NCI-H526 (cell line): ENCODE measurements around the gene TMEM247.
A peak's percentile ranks its signal among the peaks of the same experiment; 100 is the strongest.
"Not testable (repeated sequence)": the region's sequence is repeated elsewhere in the genome, so short reads cannot be mapped to it uniquely, and the experiment has no call there.

Experiments
- DNase-seq, 2 experiments: peaks; one replicate each; lab custom pipeline; 2025; lab: John Stamatoyannopoulos, UW

TMEM247 gene

DNA sequence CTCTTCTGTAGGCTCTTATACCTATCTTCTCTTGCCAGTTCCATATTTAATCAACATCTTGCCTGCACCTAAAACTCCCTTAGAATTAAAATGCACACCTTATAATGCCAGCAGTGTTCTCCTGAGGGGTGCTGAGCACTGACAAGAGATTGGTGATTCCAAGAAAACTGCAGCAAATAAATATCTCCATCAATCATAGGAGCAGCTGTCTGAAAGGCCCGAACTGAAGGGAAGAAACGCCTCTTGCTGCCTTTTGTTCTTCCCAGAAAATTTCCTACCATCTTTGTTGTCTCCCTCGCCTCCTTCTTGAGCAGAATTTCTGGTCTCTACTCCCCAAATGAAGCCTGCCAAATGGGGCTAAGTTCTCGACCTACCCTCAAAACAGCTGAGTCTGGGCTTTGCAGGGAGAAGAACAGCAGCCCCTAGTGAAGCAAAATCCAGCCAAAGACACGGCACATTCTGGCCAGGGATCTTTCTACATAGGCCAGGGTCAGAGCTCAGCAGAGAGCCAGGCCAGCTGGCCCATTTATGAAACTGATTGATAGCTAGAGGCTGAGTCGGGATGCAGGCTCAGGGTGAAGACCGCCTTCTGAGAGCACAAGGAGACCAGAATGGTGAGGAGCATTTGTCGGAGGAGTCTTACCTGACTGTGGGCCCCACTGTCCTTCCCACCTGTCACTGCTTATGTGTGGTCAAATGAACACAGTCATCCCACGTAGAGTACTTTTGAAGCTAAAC, 20.4 kb upstream of the TMEM247 start:
- no peak for DNase-seq

GRCh38 chr2:46459694-46460093, 19.7 kb upstream of the TMEM247 start:
- no peak for DNase-seq

GRCh38 chr2:46460241-46460921, 19.0 kb upstream of the TMEM247 start:
- DNase-seq, result no peak

DNA sequence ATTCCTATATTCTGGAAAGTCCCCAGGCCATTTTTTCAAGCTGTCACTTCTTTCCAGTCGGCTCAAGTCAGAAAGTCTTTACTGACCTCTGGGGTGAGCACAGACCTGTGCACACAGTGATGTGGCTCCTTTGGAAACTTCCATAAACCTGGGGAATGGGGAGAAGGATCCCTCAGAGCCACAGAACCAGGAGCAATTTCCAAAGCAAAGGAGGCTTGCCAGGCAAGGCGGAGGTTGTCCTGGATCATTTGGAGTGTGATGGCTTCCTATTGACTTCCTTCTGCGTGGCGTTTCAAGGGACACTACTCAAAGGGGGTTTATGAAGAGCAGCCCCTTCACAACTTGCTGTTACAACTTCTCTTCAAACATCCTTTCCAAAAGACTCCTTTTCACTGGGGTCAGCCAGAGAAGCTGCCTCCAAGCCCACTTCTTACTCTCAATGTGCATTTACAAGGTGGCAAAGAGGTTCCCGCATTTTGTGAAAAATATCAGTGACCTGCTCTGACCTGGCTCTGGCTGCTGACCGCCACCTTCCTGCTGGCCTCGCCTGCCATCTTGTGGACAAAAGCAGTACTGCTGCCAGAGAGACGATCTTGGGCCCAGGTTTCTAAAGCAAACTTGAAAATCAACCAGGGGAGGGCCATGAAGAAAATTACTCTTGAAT, 18.2 kb upstream of the TMEM247 start:
- DNase-seq, result peak in 1 of 2 experiments; percentile 54

DNA sequence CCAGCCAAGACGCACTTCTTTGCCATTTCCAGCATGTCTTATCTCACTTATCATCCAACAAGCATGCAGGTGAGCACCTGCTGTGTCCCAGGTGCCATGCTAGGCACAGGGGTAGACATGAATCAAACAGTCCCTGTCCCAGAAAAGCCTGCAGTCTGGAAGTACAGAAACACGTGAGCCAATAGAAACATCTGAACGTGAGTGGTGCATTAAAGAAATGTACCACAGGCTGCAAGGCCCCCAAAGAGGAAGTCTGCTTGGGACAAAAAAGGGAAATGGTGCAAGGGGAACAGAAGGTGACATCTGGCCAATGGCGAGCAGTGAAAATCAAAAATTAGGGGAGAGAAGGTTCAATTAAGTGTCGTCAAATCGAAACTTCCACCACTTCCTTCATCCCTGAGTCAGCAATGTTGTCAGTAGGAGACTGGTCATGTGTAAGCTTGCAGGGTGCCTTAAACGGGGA, 17.6 kb upstream of the TMEM247 start:
- DNase-seq, result no peak

- no peak for DNase-seq
Measured at GRCh38 chr2:46462936-46463335, 16.4 kb upstream of the TMEM247 start.

DNA sequence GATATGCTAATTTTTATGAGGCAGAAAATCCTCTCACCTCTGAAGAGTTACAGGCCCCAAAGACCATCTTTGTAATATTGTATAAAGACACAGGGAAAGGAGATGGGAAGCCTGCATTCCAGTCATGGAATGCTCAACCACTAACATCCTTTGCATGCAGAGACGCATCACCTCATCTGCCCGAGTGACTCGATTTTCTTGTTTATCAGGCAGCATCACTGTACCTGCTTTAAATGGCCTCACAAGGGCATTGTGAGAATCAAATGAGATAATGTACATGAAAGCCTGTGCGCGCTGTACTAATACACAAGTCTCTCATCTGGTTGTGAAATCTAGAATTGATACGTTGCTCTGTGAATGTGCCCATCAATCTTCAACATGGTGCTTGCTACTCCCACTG, 10.2 kb upstream of the TMEM247 start:
- DNase-seq, result no peak

DNA sequence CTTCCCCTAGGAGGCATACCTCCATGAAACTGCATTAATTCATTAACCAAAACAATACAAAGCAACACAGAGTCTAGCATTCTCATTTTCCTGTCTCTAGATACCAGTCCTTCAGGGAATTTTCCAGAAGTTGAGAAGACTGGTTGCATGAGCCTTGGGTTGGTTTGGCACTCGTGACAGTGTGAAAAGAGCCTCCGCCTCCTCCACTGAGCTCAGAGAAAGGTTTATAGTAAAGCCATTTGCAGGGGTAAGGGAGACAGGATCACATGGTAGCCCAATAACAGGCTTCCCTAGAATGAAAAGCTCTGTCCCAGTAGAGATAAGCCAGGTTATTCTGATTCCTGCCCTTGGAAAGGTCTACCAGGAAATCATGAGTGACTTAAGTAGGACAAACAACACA, 9.7 kb upstream of the TMEM247 start:
- no peak for DNase-seq

DNA sequence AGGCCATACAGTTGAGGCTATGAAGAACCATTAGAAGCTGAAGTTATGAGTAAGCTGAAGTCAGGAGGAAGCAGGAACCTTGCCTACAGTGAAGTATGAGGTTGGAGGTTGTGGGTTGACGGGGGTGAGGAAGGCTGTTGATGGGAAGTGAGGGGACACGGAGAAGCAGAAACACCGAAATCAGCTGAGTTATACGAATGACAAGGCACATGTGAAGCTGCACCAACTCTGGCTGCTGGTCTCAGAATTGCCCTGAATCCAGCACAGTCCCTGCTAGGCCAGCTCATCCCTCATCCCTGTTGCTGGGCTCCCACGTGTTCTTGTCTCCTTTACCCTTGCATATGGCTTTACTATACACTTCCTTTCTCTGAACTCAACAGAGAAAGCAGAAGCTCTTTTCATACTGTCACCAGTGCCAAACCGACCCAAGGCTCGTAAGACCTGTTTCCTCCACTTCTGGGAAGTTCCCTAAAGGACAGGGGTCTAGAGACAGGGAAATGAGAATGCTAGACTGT, 9.2 kb upstream of the TMEM247 start:
- no peak for DNase-seq

DNA sequence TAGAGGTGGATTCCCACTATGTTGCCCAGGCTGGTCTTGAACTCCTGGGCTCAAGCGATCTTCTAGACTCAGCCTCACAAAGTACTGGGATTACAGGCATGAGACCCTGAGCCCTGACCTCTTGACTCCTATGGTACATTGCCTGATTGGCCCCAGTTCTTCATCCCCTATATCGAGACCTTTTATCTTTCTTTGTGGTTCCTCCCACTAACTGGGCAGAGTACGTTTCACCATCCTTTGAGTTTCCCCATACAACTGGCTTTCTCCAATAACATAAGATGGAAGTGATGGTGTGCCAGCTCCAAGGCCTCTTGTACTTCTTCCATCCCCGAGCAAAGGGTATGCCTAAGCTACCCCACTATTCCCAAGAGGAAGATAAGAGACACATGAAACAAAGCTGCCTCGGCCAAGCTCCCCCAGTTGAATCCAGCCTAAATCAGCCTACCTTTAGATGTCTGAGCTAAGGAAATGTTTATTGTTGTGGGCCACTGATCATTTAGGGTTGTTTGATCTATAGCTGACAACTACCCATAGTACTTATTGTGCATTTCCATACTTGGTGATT, 8.3 kb upstream of the TMEM247 start:
- no peak for DNase-seq

- peak in 1 of 2 experiments; percentile 5 for DNase-seq
Measured at GRCh38 chr2:46471697-46472096, 7.7 kb upstream of the TMEM247 start.

DNA sequence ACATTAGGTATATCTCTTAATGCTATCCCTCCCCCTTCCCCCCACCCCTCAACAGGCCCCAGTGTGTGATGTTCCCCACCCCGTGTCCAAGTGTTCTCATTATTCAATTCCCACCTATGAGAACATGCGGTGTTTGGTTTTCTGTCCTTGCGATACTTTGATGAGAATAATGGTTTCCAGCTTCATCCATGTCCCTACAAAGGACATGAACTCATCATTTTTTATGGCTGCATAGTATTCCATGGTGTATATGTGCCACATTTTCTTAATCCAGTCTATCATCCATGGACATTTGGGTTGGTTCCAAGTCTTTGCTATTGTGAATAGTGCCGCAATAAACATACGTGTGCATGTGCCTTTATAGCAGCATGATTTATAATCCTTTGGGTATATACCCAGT, 7.2 kb upstream of the TMEM247 start:
- DNase-seq, result not testable (repeated sequence)

DNA sequence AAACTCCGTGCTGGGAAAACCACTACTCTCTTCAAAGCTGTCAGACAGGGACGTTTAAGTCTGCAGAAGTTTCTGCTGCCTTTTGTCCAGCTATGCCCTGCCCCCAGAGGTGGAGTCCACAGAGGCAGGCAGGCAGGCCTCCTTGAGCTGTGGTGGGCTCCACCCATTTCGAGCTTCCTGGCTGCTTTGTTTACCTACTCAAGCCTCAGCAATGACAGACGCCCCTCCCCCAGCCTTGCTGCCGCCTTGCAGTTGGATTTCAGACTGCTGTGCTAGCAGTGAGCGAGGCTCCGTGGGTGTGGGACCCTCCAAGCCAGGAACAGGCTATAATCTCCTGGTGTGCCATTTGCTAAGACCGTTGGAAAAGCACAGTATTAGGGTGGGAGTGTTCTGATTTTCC, 1.9 kb upstream of the TMEM247 start:
- peak in 1 of 2 experiments; percentile 23 for DNase-seq

DNA sequence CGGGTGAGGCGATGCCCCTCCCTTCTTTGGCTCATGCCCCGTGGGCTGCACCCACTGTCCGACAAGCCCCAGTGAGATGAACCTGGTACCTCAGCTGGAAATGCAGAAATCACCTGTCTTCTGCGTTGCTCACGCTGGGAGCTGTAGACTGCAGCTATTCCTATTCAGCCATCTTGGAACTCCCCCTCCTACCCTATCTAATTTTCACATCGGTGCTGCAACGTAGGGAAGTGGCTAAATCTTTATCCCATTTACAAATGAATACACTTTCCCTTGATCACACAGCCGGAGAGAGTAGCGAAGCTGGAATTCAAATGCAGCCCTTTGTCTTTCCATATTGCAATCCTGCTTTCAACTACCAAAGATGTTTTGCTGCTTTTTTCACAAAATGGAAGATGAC, 1.4 kb upstream of the TMEM247 start:
- no peak for DNase-seq

DNA sequence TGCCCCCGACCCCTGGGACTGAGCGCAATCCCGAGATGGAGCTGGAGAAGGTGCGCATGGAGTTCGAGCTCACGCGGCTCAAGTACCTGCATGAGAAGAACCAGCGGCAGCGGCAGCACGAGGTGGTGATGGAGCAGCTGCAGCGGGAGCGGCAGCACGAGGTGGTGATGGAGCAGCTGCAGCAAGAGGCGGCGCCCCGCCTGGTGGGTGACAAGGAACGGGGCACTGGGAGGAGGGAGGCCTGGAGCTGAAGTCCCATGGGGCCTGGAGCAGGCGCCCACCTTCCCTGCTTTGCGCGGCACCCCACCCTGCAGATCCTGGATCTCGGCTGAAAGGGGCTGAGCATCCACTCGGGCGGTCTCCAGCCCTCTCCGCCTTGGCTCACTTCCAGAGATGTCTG, 1.2 kb downstream of the TMEM247 start:
- no peak for DNase-seq

- DNase-seq, result no peak
Measured at GRCh38 chr2:46481198-46482193, 2.1 kb downstream of the TMEM247 start.

- no peak for DNase-seq
Measured at GRCh38 chr2:46482490-46482889, 3.1 kb downstream of the TMEM247 start.

- no peak for DNase-seq
Measured at GRCh38 chr2:46485002-46485401, 5.6 kb downstream of the TMEM247 start.

DNA sequence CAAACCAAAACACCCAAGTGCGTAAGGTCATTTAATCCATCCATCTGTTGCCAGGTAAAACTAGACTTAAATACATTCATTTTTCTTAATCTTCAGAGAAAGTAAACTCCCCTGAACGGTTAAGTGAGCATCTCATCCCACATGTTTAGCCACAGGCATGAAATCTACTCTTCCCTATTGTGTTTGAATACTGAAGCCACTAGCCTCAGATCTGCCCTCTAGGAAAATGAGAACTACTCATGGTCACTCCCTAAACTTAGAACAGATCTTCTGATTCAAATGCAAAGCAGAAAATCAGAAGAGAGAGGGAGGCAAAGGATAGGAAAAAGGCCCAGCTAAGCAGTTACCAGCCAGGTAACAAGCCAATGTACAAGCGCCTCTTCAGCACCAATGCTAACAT, 7.1 kb downstream of the TMEM247 start:
- DNase-seq, result no peak

DNA sequence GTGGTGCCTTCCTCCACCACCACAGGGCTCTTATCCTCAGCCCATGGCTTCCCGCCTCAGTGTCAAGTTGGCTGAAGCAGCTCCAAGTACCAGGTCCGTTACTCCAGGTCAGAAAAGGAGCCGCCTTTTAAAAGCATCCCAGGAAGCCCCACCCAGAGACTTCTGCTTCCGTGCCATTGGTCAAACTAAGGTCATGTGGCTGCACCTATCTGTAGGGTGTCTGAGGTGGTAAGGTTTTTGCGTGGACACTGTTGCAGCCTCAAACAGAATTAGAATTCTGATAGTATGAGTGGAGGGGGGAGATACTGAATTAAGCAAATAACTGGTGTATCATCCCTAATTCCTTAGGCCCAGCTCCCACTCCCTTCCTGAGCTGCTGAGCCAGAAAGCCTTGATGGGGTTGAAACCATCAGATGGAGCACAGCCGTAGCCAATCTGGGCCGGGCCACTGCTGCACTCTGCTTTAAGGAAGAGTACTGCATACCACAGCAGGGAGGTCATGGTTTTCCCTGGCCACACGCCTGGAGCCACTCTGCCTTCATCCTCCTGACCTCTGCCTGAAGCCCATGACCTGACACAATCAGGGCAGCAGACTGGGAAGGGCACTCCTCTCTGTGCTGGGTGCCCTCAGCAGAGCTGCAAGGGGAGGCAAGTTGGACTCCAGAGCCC, 8.4 kb downstream of the TMEM247 start:
- no peak for DNase-seq

DNA sequence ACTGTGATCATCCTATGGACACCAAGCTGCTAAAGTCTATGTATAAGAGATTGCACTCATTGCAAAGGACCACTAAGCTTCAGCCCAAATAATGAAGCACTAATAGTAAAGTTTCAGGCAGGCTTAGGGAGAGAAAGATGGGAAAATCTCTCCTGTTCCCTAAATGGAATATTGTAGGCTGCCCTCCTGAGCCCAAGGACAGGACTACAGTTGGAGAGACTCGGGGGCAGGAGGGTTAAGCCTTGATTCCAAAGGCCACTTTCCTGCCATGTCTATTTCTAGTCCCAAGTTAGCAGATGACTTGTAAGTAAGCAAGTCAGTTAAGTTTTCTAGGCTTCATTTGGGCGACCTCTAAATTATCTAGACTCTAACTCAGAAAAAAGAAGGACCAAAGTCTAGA, 9.0 kb downstream of the TMEM247 start:
- DNase-seq, result no peak
